ENCODE results near the gene TOB2.
A peak's percentile ranks its signal among the peaks of the same experiment; 100 is the strongest.
"Not testable (repeated sequence)": the region's sequence is repeated elsewhere in the genome, so short reads cannot be mapped to it uniquely, and the experiment has no call there.

The TOB2 gene

GRCh38 chr22:41429951-41430332 is 16.7 kb downstream of the TOB2 start:
- DNase-seq (ENCODE audit: low read depth in 1 of 2, low spot score in 1 of 2) = no peak

GRCh38 chr22:41429232-41429950 is 17.2 kb downstream of the TOB2 start:
- DNase-seq (ENCODE audit: low read depth in 1 of 2, low spot score in 1 of 2) = no peak

GRCh38 chr22:41425660-41426365 is 20.8 kb downstream of the TOB2 start:
- DNase-seq (ENCODE audit: low read depth in 1 of 2, low spot score in 1 of 2) = no peak

- DNase-seq (ENCODE audit: low read depth in 1 of 2, low spot score in 1 of 2) = no peak
Observed at GRCh38 chr22:41418717-41419116, 27.9 kb downstream of the TOB2 start.

GRCh38 chr22:41417622-41418390 is 28.8 kb downstream of the TOB2 start:
- DNase-seq (ENCODE audit: low read depth in 1 of 2, low spot score in 1 of 2) = no peak

DNA sequence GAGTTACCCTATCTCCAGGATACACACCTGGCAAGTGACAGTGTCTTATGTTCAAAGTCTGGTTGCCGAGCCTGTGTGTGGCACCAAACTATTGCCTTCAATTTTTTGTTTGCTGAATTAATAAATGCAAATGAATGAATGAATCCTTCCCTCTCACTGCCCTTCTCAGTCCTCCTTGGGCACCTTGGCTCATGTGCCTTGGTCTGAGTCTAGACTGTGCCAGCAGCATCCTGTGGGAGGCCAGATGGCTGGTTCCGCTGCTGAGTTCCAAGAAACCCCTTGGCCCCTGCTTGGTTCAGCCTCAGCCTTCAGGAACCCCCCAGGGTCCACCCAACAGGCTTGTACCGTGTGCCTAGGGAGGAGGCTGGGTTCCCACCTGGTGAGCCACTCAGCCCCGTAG is 31.0 kb downstream of the TOB2 start:
- no peak for DNase-seq (ENCODE audit: low read depth in 1 of 2, low spot score in 1 of 2)

DNA sequence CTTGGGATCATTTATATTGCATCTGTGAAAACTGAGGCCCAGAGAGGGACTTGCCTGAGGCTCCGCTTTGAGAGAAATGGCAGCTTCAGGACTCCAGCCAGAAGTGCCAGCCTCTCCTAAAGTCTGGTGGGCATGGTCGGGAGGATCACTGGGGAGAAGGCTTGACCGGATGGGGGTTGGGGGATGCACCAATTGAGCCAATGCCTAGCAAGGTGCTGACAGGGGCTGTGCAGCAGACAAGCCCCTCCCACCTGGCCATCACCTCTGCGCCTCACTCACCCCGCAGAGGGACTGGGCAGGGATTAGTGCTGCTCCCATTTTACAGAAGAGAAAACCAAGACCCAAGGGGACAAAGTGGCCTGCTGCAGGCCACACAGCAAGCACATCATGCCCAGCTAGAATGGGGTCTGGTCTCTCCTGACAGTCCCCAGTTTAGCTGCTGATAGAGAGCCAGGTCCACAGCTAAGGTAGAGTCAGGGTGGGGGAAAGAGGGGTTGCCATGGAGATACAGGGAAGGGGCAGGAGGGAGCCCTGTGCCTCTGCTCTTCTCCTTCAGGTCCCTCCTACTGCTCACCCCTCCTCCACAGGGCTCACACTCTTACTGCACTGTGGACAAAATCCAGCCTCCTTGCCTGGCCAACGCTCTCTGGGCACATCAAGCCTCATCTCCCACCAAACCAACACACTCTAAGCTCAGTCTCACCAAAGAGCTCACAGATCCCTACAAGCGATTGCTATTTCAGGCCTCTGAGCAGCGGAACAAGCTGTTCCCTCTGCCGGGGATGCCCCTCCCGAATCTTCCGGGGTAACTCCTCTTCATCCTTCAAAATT is 35.4 kb downstream of the TOB2 start:
- DNase-seq (ENCODE audit: low read depth in 1 of 2, low spot score in 1 of 2) = no peak

GRCh38 chr22:41410311-41410751 is 36.3 kb downstream of the TOB2 start:
- DNase-seq (ENCODE audit: low read depth in 1 of 2, low spot score in 1 of 2) = no peak

- no peak for DNase-seq (ENCODE audit: low read depth in 1 of 2, low spot score in 1 of 2)
Observed at GRCh38 chr22:41408665-41409064, 37.9 kb downstream of the TOB2 start.

- no peak for DNase-seq (ENCODE audit: low read depth in 1 of 2, low spot score in 1 of 2)
Observed at GRCh38 chr22:41407433-41407832, 39.2 kb downstream of the TOB2 start.

GRCh38 chr22:41406410-41406809 is 40.2 kb downstream of the TOB2 start:
- DNase-seq (ENCODE audit: low read depth in 1 of 2, low spot score in 1 of 2) = no peak

GRCh38 chr22:41405588-41405987 is 41.0 kb downstream of the TOB2 start:
- DNase-seq (ENCODE audit: low read depth in 1 of 2, low spot score in 1 of 2) = no peak

GRCh38 chr22:41403532-41404318 is 42.9 kb downstream of the TOB2 start:
- peak; percentile 60 to 69 for DNase-seq (ENCODE audit: low read depth in 1 of 2, low spot score in 1 of 2)

- DNase-seq (ENCODE audit: low read depth in 1 of 2, low spot score in 1 of 2) = not testable (repeated sequence)
Observed at GRCh38 chr22:41402851-41403250, 43.8 kb downstream of the TOB2 start.

GRCh38 chr22:41401781-41402648 is 44.6 kb downstream of the TOB2 start:
- DNase-seq (ENCODE audit: low read depth in 1 of 2, low spot score in 1 of 2) = no peak

DNA sequence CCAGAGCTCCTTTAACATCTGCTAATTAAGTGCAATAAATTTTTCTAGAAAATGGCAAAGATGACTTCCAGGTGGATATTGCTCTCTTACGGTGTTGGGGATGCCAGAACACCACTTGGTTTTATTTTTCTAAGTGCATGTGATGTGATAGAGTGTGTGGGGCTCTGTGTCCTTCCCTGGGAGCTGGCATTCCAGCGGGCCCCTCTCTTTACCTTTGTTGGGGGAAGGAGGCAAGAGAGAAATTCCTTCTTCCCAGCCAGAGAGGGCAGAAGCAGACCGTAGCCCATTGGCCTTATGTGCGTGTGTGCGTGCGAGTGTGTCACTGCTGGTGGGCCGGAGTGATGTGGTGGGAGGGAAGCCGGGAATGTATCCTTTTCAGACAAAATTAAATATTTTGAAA is 47.7 kb downstream of the TOB2 start:
- no peak for DNase-seq (ENCODE audit: low read depth in 1 of 2, low spot score in 1 of 2)

DNA sequence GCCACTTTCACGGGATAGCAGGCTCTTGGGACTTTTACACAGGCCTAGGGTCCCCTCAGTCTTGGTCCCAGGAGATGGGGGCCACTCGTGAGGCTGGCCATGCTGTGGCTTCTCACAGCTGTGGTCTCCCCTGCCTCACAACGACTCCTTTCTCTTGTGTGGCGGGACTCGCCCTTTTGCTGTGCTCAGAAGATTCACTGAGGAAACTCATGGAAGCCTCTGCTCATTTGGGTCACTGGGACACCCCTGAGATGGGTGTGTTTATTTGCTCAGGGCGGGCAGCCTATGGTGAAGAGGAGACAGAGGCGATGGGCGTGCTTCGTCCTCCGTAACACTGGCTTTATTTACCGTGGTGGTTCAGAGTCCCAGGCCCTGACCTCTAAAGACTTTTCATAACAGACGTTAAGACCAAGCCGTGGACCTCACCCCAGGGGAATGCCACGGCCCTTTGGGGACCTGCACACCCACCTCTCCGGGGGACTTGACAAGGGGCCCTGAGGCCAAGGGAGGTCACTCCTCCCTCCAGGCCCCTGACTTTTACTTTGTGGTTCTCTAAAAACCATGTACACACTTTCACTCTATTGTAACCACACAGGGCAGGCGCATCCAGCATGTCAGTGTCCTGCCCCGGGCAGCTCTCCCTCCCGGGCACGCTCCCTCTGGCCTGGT is 49.3 kb downstream of the TOB2 start:
- DNase-seq (ENCODE audit: low read depth in 1 of 2, low spot score in 1 of 2) = no peak

GRCh38 chr22:41395531-41396240 is 50.9 kb downstream of the TOB2 start:
- no peak for DNase-seq (ENCODE audit: low read depth in 1 of 2, low spot score in 1 of 2)
